ENCODE results near the gene IRF2. TPM values are rescaled to one million over a fixed set of nuclear protein-coding genes. Genes with fewer than 3 reads are reported as not detected.

IRF2 gene
- polyA plus RNA-seq, 1 donor from 2014 or later: 1.4 TPM

GRCh38 chr4:184427093-184427492 lies 47.3 kb downstream of the IRF2 start:
- H3K36me3 ChIP-seq (ENCODE audit: insufficient read depth, low read length): peaks cover 5% of the 10 kb centered on the region
- H3K4me3 ChIP-seq (ENCODE audit: low read length): no peak overlapping the region
- no peaks in the 10 kb centered on the region for H3K27me3 ChIP-seq (ENCODE audit: insufficient read depth, low read depth, low read length)
- H3K9ac ChIP-seq (ENCODE audit: low read length): no peak overlapping the region
- no peaks in the 10 kb centered on the region for H3K9me3 ChIP-seq (ENCODE audit: low read length)
- no peak overlapping the region for H2AFZ ChIP-seq (ENCODE audit: low read depth, low read length)
- H3K27ac ChIP-seq (ENCODE audit: low read length): no peak overlapping the region
- H4K20me1 ChIP-seq (ENCODE audit: insufficient read depth): no peaks in the 10 kb centered on the region
- TF ChIP-seq CTCF (IDR thresholded peaks at IDR 0.05; ENCODE audit: poor library complexity, severe bottlenecking) (no peak), REST (IDR thresholded peaks at IDR 0.05; ENCODE audit: borderline replicate concordance) (no peak), EP300 (conservative IDR thresholded peaks at IDR 0.05; ENCODE audit: poor library complexity, severe bottlenecking) (no peak), SMC3 (conservative IDR thresholded peaks at IDR 0.05; ENCODE audit: poor library complexity) (no peak), TAF1 (IDR thresholded peaks at IDR 0.05; ENCODE audit: low read depth) (no peak), MXI1 (conservative IDR thresholded peaks at IDR 0.05; ENCODE audit: poor library complexity, severe bottlenecking) (no peak), RAD21 (conservative IDR thresholded peaks at IDR 0.05) (no peak), POLR2AphosphoS5 (IDR thresholded peaks at IDR 0.05) (no peak), EZH2 (IDR thresholded peaks at IDR 0.05; ENCODE audit: borderline replicate concordance, insufficient read depth, low read length, poor library complexity, severe bottlenecking) (no peak)
- no peaks in the 10 kb centered on the region for H3K79me2 ChIP-seq (replicated peaks; ENCODE audit: insufficient read depth, low read length)
- no peaks in the 10 kb centered on the region for H3K9me2 ChIP-seq (ENCODE audit: insufficient read depth, low read length)
- H3K4me2 ChIP-seq (ENCODE audit: low read length): no peak overlapping the region
- H3F3A ChIP-seq (ENCODE audit: insufficient read depth, low read length, poor library complexity, severe bottlenecking): no peaks in the 10 kb centered on the region

GRCh38 chr4:184424993-184425758 lies 49.2 kb downstream of the IRF2 start:
- H3K4me2 ChIP-seq (ENCODE audit: low read length): no peak overlapping the region
- H3K9me3 ChIP-seq (ENCODE audit: low read length): no peaks in the 10 kb centered on the region
- H2AFZ ChIP-seq (ENCODE audit: low read depth, low read length): no peak overlapping the region
- H3K4me3 ChIP-seq (ENCODE audit: low read length): no peak overlapping the region
- H3K36me3 ChIP-seq (ENCODE audit: insufficient read depth, low read length): peaks cover 5% of the 10 kb centered on the region
- no peak overlapping the region for H3K27ac ChIP-seq (ENCODE audit: low read length)
- H3K27me3 ChIP-seq (ENCODE audit: insufficient read depth, low read depth, low read length): no peaks in the 10 kb centered on the region
- TF ChIP-seq EZH2 (IDR thresholded peaks at IDR 0.05; ENCODE audit: borderline replicate concordance, insufficient read depth, low read length, poor library complexity, severe bottlenecking): no peak
- no peak for TF ChIP-seq TAF1 (IDR thresholded peaks at IDR 0.05; ENCODE audit: low read depth)
- no peak for TF ChIP-seq POLR2AphosphoS5 (IDR thresholded peaks at IDR 0.05)
- TF ChIP-seq REST (IDR thresholded peaks at IDR 0.05; ENCODE audit: borderline replicate concordance): no peak
- no peak for TF ChIP-seq SMC3 (conservative IDR thresholded peaks at IDR 0.05; ENCODE audit: poor library complexity)
- no peak for TF ChIP-seq EP300 (conservative IDR thresholded peaks at IDR 0.05; ENCODE audit: poor library complexity, severe bottlenecking)
- no peak for TF ChIP-seq RAD21 (conservative IDR thresholded peaks at IDR 0.05)
- TF ChIP-seq MXI1 (conservative IDR thresholded peaks at IDR 0.05; ENCODE audit: poor library complexity, severe bottlenecking): no peak
- TF ChIP-seq CTCF (IDR thresholded peaks at IDR 0.05; ENCODE audit: poor library complexity, severe bottlenecking): no peak
- no peak overlapping the region for H3K9ac ChIP-seq (ENCODE audit: low read length)
- no peaks in the 10 kb centered on the region for H4K20me1 ChIP-seq (ENCODE audit: insufficient read depth)
- H3K9me2 ChIP-seq (ENCODE audit: insufficient read depth, low read length): no peaks in the 10 kb centered on the region
- no peaks in the 10 kb centered on the region for H3F3A ChIP-seq (ENCODE audit: insufficient read depth, low read length, poor library complexity, severe bottlenecking)
- no peaks in the 10 kb centered on the region for H3K79me2 ChIP-seq (replicated peaks; ENCODE audit: insufficient read depth, low read length)
